Activated CD4-positive, alpha-beta T cell treated with anti-CD3 and anti-CD28 coated beads, Interleukin-2, amount 10 ng/mL, durations not matched to agents 7 days and 5 days (primary cell): ENCODE results near the gene SLC2A11. TPM values are rescaled to one million over a fixed set of nuclear protein-coding genes. Genes with fewer than 3 reads are reported as not detected.
A peak's percentile ranks its signal among the peaks of the same experiment; 100 is the strongest.

Experiments
- CTCF ChIA-PET: fragments of 350-600 bp; sonication (Branson Sonifier 250); formaldehyde crosslinking; loops from one replicate; lab custom pipeline; 2021; ENCODE audit warnings: antibody characterized with exemption; lab: Charles Lee
- POLR2A ChIA-PET: fragments of 350-600 bp; sonication (Branson Sonifier 250); formaldehyde crosslinking; loops from one replicate; lab custom pipeline; 2021; ENCODE audit warnings: antibody characterized with exemption; lab: Charles Lee
- DNase-seq: peaks from one replicate; pipeline ENCODE4 v3.0.0-alpha.2; 2020
- H3K27ac Mint-ChIP-seq: one replicate; pipeline ENCODE4 v1.8.0; 2021; ENCODE audit warnings: mild to moderate bottlenecking, moderate library complexity, mixed read lengths
- H3K27me3 Mint-ChIP-seq: one replicate; pipeline ENCODE4 v1.8.0; 2021; ENCODE audit warnings: mixed read lengths
- H3K36me3 Mint-ChIP-seq: one replicate; pipeline ENCODE4 v1.8.0; 2021; ENCODE audit warnings: low read depth, mixed read lengths
- H3K4me1 Mint-ChIP-seq: one replicate; pipeline ENCODE4 v1.8.0; 2021; ENCODE audit warnings: mixed read lengths
- H3K4me3 Mint-ChIP-seq: one replicate; pipeline ENCODE4 v1.8.0; 2021; ENCODE audit warnings: mild to moderate bottlenecking, moderate library complexity, mixed read lengths
- H3K9me3 Mint-ChIP-seq: one replicate; pipeline ENCODE4 v1.8.0; 2021; ENCODE audit warnings: mixed read lengths
- total RNA-seq, 2 experiments: library from RNA; stranded (reverse); gene quantifications; one replicate each; pipeline ENCODE4 v1.2.3, GENCODE V29; 2021

The SLC2A11 gene
- total RNA-seq, 2 experiments from 2014 or later = 7.8 to 8.8 TPM

- Mint-ChIP-seq H3K36me3 (peaks cover 14% of the 10 kb centered on the region), H3K27me3 (no peaks in the 10 kb centered on the region), H3K27ac (no peak overlapping the region), H3K4me1 (peaks cover 21% of the 10 kb centered on the region), H3K9me3 (no peaks in the 10 kb centered on the region), H3K4me3 (no peak overlapping the region)
- CTCF ChIA-PET = interaction anchor here (0.8 to 2.0 kb wide), 6 partner anchors 9 to 31 kb away, joined by 3 to 10 read pairs (median 4); partner anchors contain the start of gene SLC2A11
- POLR2A ChIA-PET = no interaction called here
- no peak for DNase-seq
Observed at GRCh38 chr22:23834406-23834792, 23.3 kb upstream of the SLC2A11 start.

- Mint-ChIP-seq H3K36me3 (peaks cover 10% of the 10 kb centered on the region), H3K4me1 (peaks cover 25% of the 10 kb centered on the region), H3K9me3 (no peaks in the 10 kb centered on the region), H3K27me3 (no peaks in the 10 kb centered on the region), H3K4me3 (no peak overlapping the region), H3K27ac (no peak overlapping the region)
- POLR2A ChIA-PET = no interaction called here
- DNase-seq = no peak
- CTCF ChIA-PET = interaction anchor here (0.8 to 2.0 kb wide), 6 partner anchors 10 to 31 kb away, joined by 3 to 10 read pairs (median 4); partner anchors contain the start of gene SLC2A11
Observed at GRCh38 chr22:23834793-23835483, 22.7 kb upstream of the SLC2A11 start.

- Mint-ChIP-seq H3K27ac (no peak overlapping the region), H3K27me3 (no peaks in the 10 kb centered on the region), H3K36me3 (peaks cover 6% of the 10 kb centered on the region), H3K4me1 (peaks cover 24% of the 10 kb centered on the region), H3K9me3 (no peaks in the 10 kb centered on the region), H3K4me3 (no peak overlapping the region)
- POLR2A ChIA-PET = no interaction called here
- no peak for DNase-seq
- CTCF ChIA-PET = interaction anchor here (0.8 to 2.0 kb wide), 5 partner anchors 11 to 16 kb away, joined by 3 to 10 read pairs (median 4); no protein-coding TSS in a partner anchor
Observed at GRCh38 chr22:23835484-23836144, 22.1 kb upstream of the SLC2A11 start.

GRCh38 chr22:23836281-23836680, 21.4 kb upstream of the SLC2A11 start:
- ChIA-PET CTCF (interaction anchor here (1.0 to 2.4 kb wide), 5 partner anchors 10 to 58 kb away, joined by 3 to 10 read pairs (median 5); partner anchors contain the start of gene MIF), POLR2A (no interaction called here)
- DNase-seq = no peak
- H3K36me3 Mint-ChIP-seq = peaks cover 3% of the 10 kb centered on the region
- peak overlapping the region; percentile 10 for H3K27ac Mint-ChIP-seq
- peaks cover 22% of the 10 kb centered on the region for H3K4me1 Mint-ChIP-seq
- H3K27me3 Mint-ChIP-seq = no peaks in the 10 kb centered on the region
- no peak overlapping the region for H3K4me3 Mint-ChIP-seq
- no peaks in the 10 kb centered on the region for H3K9me3 Mint-ChIP-seq

- peaks cover 3% of the 10 kb centered on the region for H3K36me3 Mint-ChIP-seq
- DNase-seq = no peak
- no peaks in the 10 kb centered on the region for H3K9me3 Mint-ChIP-seq
- POLR2A ChIA-PET = interaction anchor here (0.6 kb wide), 1 partner anchor 215 kb away, joined by 3 read pairs; no protein-coding TSS in a partner anchor
- CTCF ChIA-PET = interaction anchor here (1.0 to 2.4 kb wide), 4 partner anchors 9 to 57 kb away, joined by 3 to 8 read pairs (median 4); partner anchors contain the start of gene MIF
- no peaks in the 10 kb centered on the region for H3K27me3 Mint-ChIP-seq
- peak overlapping the region; percentile 47 for H3K4me3 Mint-ChIP-seq
- peaks cover 22% of the 10 kb centered on the region for H3K4me1 Mint-ChIP-seq
- H3K27ac Mint-ChIP-seq = peak overlapping the region; percentile 81
Observed at GRCh38 chr22:23836692-23837495, 20.8 kb upstream of the SLC2A11 start.

- peaks cover 22% of the 10 kb centered on the region for H3K4me1 Mint-ChIP-seq
- peak overlapping the region; percentile 81 for H3K27ac Mint-ChIP-seq
- H3K9me3 Mint-ChIP-seq = no peaks in the 10 kb centered on the region
- DNase-seq = no peak
- H3K36me3 Mint-ChIP-seq = peaks cover 2% of the 10 kb centered on the region
- H3K4me3 Mint-ChIP-seq = peak overlapping the region; percentile 88
- H3K27me3 Mint-ChIP-seq = no peaks in the 10 kb centered on the region
- POLR2A ChIA-PET = no interaction called here
- CTCF ChIA-PET = interaction anchor here (1.2 to 2.4 kb wide), 3 partner anchors 8 to 57 kb away, joined by 3 to 8 read pairs (median 5); partner anchors contain the start of gene MIF
Observed at GRCh38 chr22:23837496-23837859, 20.2 kb upstream of the SLC2A11 start.

- ChIA-PET POLR2A (no interaction called here), CTCF (interaction anchor here (0.9 to 2.4 kb wide), 2 partner anchors 11 to 19 kb away, joined by 3 to 8 read pairs; partner anchors contain the start of gene SLC2A11)
- Mint-ChIP-seq H3K27me3 (no peaks in the 10 kb centered on the region), H3K27ac (peak overlapping the region; percentile 88), H3K36me3 (peaks cover 2% of the 10 kb centered on the region), H3K4me1 (peaks cover 22% of the 10 kb centered on the region), H3K4me3 (peak overlapping the region; percentile 88), H3K9me3 (no peaks in the 10 kb centered on the region)
- DNase-seq = no peak
Observed at GRCh38 chr22:23837911-23838680, 19.6 kb upstream of the SLC2A11 start.

GRCh38 chr22:23838681-23839468, 18.8 kb upstream of the SLC2A11 start, which contains the start of gene DERL3:
Gene DERL3, minus strand, starts transcription at chr22:23839006. Its CDS starts 19 bp downstream, at chr22:23838987.
- H3K4me1 Mint-ChIP-seq = peaks cover 22% of the 10 kb centered on the region
- no peaks in the 10 kb centered on the region for H3K27me3 Mint-ChIP-seq
- peak within 1 kb of the TSS; percentile 88 for H3K27ac Mint-ChIP-seq
- ChIA-PET POLR2A (no interaction called here), CTCF (interaction anchor here (0.9 to 2.4 kb wide), 2 partner anchors 11 to 19 kb away, joined by 3 to 8 read pairs; partner anchors contain the start of gene SLC2A11)
- no peaks in the 10 kb centered on the region for H3K9me3 Mint-ChIP-seq
- peak; percentile 97 for DNase-seq
- peaks cover 2% of the 10 kb centered on the region for H3K36me3 Mint-ChIP-seq
- peak within 1 kb of the TSS; percentile 88 for H3K4me3 Mint-ChIP-seq

- H3K27me3 Mint-ChIP-seq = no peaks in the 10 kb centered on the region
- peaks cover 2% of the 10 kb centered on the region for H3K36me3 Mint-ChIP-seq
- H3K27ac Mint-ChIP-seq = peak overlapping the region; percentile 22
- DNase-seq = no peak
- no peaks in the 10 kb centered on the region for H3K9me3 Mint-ChIP-seq
- H3K4me3 Mint-ChIP-seq = no peak overlapping the region
- ChIA-PET POLR2A (no interaction called here), CTCF (no interaction called here)
- peaks cover 22% of the 10 kb centered on the region for H3K4me1 Mint-ChIP-seq
Observed at GRCh38 chr22:23840026-23840425, 17.6 kb upstream of the SLC2A11 start.

- ChIA-PET CTCF (no interaction called here), POLR2A (no interaction called here)
- DNase-seq = no peak
- H3K27me3 Mint-ChIP-seq = no peaks in the 10 kb centered on the region
- H3K9me3 Mint-ChIP-seq = no peaks in the 10 kb centered on the region
- H3K27ac Mint-ChIP-seq = no peak overlapping the region
- H3K36me3 Mint-ChIP-seq = peaks cover 2% of the 10 kb centered on the region
- no peak overlapping the region for H3K4me3 Mint-ChIP-seq
- peaks cover 22% of the 10 kb centered on the region for H3K4me1 Mint-ChIP-seq
Observed at GRCh38 chr22:23841292-23841691, 16.4 kb upstream of the SLC2A11 start.

GRCh38 chr22:23841736-23842445, 15.8 kb upstream of the SLC2A11 start:
- POLR2A ChIA-PET = no interaction called here
- Mint-ChIP-seq H3K4me1 (peaks cover 22% of the 10 kb centered on the region), H3K9me3 (no peaks in the 10 kb centered on the region), H3K27me3 (no peaks in the 10 kb centered on the region), H3K27ac (no peak overlapping the region), H3K36me3 (peaks cover 2% of the 10 kb centered on the region), H3K4me3 (no peak overlapping the region)
- CTCF ChIA-PET = no interaction called here
- no peak for DNase-seq
